HK-2 (cell line): ENCODE measurements around the gene LRIT2.

Source experiments
- DNase-seq: peaks from one replicate; pipeline ENCODE4 v3.0.0-alpha.2; 2018; ENCODE audit not compliant: unreplicated experiment

The LRIT2 gene, protein sequence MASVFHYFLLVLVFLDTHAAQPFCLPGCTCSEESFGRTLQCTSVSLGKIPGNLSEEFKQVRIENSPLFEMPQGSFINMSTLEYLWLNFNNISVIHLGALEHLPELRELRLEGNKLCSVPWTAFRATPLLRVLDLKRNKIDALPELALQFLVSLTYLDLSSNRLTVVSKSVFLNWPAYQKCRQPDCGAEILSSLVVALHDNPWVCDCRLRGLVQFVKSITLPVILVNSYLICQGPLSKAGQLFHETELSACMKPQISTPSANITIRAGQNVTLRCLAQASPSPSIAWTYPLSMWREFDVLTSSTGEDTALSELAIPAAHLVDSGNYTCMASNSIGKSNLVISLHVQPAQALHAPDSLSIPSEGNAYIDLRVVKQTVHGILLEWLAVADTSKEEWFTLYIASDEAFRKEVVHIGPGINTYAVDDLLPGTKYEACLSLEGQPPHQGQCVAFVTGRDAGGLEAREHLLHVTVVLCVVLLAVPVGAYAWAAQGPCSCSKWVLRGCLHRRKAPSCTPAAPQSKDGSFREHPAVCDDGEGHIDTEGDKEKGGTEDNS

DNA sequence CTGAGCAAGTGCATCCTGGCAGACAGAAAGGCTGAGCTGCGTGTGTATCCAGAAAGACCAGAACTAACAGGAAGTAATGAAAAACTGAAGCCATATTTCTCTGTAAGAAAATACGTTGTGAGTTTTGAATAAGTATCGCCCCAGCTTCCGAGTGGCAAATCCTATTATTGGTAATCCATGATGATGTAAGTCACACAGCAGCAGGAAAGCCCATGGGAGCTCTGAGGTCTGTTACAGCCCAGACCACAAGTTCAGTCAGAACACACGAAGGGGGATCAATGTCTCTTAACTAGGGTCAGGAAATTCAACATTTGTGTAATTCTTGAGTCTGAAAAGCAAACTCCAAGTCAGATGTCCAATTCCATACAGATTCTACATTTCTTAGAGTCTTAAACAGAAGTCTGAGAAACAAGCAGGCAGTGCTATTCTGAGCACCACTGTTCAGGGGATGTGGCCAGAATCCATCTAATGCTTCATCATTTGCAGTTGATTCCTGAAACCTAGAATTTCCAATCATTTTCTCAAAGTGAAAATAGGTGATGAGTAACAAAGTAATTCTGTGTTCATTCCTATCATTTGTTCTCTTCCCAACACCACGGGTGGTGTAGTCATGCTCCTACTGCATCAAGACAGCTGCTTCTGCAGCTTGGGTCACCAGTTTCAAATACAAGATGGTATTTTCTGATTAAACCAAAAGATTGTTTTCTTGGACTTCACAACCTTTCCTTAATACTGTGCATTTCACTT is at the start of gene LRIT2:
Gene LRIT2, minus strand, starts transcription at position 118 of the 747 bp plus-strand sequence. Its CDS starts 24 bp downstream, at position 94.
- DNase-seq, result no peak

DNA sequence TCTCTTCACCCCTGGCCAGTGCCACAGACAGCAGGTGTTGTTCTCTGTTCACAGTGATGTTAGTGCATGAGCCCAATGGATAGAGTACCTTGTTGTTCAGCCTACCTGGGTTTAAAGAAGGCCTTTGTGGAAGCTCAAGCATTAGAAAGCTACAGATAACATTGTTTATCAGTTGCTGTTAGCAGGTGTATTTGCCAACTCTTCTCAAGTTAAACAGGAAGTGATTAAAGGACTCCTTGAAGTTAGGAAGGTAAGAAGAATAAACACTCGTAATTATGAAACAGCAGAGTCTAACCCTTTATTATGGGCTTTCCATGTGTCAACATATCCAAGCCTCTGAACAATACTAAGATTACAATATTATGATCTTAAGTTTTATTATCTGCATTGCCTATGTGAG is 45.4 kb upstream of the LRIT2 start:
- DNase-seq, result no peak

DNA sequence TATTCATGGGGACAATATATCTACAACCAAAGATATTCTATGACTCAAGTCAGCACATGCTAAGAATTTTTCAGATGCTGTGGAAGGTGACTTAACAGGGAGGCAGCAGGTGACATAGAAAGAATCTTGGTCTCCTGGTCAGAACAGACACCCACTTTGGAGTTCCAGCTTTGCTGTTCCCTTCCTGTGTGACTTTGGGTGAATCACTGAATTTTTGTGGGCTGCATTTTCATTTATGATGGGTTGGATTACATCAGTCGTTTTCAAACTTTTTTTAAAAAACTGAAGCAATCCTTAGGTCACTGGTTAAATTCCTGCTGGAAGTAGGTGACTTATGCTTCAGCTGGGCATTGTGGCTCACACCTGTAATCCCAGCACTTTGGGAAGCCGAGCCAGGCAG is 44.4 kb upstream of the LRIT2 start:
- DNase-seq, result peak; percentile 23

DNA sequence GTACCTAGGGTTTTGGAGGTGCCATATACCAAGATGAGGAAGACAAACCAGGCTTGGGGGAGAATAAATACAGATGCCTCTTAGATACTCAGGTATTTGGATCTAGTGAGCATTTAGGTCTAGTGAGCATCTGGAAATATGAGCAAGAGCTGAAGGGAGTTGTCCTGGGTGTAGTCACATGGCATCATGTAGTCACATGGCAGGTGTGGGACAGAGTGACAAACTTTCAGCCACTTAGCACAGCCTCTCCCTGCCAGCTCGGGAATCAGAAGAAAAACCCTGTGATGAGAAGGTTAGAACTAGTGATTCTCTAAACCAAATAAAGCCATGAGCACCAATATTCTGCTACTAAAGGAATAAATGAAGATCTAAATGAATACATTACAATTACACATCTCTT is 43.8 kb upstream of the LRIT2 start:
- DNase-seq, result no peak

DNA sequence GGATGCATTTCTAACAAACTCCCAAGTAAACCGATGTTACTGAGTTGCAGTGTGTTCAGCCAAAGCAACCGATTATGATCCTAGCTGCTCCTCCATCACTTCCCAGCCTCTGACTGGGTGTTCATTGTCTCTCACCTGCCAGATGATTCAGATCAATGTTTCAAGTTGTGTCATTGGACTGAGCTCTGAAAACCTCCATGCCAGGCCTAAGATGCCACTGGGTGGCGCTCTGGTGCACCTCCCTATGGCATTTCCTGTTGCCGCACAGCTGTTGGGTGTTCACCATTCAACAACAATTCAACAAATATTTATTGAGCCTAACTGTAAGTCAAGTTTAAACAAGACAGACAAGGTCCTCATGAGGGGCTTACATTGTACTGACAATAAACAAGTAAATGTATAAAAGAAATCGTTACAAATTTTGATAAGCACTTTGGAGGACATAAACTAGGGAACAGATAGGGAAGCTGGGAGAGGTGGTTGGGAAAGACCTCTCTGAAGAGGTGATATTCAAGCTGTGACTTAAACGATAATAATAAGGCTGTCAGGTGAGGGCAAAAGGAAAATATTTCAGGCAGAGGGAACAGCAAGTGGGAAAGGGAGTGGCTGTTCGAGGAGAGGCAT is 42.3 kb upstream of the LRIT2 start:
- peak; percentile 49 for DNase-seq

DNA sequence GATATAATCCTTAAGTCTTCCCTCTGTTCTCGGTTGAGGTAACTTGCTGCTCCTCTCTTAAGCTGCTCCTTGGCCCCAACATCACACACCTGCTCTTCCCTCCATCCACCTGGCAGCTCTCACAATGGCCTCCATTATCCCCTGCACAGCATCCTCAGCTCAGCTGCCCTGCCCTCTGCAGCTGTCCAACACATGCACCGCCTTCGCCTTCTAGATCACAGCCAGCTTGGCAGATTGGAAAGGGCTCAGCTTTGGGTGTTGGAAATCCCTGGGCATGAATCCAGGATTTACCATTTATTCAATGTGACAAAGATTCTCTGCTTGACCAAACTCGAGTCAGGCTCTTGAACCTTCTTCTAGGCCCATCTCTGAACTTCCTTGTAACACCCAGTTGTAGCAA is 40.1 kb upstream of the LRIT2 start:
- DNase-seq, result no peak

DNA sequence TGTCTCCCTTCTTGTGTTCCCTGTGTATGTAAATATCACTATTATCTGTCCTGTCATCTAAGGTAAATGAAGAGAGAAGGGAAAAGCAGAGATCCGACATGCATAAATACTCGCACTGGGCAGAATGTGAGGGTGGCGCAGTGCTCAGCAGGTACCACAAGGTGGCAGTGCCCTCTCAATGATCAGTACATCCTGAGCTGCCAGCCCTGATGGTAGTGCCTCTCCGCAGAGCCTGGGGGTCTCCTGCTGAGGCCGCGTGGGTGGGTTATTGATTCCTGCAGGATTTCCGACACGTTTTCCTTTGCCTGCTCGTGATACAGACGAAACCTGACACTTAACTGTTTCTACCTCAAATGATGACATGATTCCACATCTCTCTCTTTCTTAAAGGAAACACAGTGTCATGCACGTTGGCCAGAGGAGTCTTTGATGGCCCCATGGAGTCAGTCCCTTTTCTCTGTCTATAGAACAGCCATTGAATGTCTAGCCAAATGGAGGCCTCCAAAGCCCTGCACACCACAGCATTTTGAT is 39.3 kb upstream of the LRIT2 start:
- peak; percentile 70 for DNase-seq

DNA sequence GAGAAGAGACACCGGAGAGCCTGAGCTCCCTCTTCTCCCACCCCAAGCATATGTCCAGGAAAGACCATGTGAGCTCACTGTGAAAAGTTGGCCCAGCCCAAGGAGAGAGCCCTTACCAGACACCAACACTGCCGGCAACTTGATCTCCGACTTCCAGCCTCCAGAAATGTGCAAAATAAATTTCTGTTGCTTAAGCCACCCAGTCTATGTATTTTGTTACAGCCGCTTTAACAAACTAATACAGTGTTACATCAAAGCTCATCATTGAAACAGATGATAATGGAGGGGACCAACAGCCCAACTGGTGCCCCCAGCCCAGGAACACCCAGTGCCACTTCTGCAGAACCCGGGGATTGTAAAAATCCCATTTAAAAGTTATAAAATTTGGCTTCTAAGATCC is 38.4 kb upstream of the LRIT2 start:
- DNase-seq, result no peak

DNA sequence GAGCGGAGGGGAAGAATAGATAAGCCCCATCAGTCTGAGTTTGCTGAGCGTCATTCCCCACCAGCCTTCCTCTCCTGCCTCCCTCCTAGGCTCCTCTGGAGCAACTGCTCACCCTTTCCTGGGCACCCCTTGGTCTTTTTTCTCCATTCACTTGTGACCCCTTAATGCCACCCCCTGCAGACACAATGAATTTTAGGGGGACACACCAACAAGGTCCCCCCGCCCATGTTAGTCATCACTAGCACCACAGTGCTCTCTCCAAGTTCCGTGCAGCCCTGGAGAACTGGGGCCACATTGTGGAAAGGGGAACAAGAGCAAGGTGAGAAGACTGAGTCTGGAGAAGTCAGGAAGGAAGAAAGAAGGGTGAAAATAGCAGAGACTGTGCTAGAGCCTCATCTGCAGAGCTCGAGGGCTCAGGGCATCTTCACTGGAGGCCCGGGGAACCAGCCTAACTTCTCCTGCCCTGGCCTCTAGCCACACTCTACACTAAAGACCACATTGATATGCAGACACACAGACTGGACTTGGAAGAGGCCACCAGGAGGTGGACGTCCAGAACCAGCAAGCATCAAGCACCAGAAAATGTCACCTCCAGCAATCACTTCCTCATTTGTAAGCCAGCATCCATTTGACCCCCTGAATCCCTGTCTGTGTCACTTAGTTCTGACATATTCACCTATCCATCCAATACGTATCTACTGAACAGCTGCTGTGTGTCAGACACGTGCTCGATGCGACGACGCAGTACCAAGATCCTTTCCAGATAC is 37.0 kb upstream of the LRIT2 start:
- no peak for DNase-seq

DNA sequence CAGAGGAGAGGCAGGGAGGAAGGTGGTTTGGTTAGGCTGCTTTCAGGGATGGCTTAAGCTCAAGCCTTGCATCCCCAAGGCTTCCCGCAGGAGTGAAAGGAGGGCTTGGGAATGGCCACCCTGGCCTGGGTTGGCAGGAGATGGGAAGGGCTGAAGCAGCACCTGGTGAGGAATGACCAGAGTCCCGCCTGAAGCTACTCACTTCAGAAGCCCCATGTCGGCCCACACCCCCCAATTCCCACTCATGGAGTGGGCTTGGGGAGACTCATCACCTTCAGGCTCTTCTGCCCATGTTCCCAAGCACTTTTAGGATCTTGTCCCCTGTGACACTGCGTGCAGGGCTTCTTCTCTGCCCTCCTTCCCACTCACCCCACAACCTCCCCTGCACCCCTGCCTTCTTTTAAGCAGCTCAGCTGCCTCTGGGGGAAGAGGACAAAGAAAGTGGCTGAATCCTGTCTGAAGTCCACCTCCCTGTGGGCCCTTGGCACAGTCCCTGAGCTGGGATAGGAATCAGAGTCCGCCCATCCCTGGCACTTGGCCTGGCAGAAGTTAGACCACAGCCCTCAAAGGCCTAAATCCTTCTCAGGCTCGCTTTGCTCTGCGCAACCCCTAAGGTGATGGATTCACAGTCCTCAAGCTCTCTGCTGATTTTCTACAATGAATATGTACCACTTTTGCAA is 36.0 kb upstream of the LRIT2 start:
- no peak for DNase-seq

DNA sequence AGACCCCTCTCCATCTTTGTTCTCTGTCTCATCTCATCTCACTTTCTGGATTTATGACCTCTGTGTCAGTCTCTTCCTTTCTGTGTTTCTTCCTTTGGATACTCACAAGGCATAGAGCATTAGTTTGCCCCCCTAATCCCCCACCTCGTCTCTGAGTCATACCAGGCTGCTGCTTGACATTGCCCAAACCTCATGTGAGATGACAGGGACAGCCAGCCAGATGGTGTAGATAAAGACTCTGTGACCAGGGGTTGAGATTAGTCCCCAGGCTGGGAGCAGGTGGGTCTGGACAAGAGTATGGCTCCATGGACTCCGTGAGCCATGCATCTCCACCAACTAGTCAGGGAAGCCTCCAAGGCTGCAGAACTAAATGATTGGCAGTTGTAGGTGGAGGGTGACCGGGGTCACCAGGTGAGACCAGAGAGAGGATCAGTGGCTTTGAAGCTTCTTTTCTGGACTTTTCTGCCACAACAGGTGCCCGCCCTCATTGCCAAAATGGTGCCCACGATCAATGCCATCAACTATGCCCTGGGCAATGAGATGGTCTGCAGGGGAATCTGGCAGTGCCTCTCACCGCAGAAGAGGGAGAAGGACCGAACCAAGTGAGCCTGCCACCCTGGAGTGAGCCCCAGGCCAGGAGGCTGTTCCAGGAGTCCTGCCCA is 32.8 kb upstream of the LRIT2 start:
- no peak for DNase-seq

DNA sequence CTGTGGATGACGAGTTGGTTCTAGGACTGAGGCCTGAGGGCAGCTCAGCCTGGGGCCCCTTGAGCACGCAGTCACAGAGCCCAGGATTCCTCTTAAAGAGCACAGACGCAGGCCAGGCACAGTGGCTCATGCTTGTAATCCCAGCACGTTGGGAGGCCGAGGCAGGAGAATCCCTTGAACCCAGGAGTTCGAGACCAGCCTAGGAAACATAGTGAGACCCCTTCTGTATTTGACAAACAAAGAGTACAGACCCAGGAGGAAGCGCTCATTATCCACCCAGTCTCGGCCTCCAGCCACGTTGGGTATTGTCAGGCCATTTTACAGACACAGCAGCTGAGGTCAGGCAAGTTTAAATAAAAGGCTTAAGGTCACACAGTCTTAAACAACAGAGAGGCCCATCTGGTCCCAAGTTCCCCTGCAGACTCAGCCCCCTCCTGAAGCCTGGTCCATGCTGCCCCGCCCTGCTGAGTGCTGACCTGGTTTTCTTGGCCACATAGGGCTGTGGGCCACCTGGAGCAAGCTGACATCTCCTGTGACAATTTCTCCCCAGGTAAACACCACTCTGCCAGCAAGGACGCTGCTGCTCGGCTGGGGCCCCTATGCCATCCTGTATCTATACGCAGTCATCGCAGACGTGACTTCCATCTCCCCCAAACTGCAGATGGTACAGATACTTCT is 32.1 kb upstream of the LRIT2 start:
- no peak for DNase-seq

DNA sequence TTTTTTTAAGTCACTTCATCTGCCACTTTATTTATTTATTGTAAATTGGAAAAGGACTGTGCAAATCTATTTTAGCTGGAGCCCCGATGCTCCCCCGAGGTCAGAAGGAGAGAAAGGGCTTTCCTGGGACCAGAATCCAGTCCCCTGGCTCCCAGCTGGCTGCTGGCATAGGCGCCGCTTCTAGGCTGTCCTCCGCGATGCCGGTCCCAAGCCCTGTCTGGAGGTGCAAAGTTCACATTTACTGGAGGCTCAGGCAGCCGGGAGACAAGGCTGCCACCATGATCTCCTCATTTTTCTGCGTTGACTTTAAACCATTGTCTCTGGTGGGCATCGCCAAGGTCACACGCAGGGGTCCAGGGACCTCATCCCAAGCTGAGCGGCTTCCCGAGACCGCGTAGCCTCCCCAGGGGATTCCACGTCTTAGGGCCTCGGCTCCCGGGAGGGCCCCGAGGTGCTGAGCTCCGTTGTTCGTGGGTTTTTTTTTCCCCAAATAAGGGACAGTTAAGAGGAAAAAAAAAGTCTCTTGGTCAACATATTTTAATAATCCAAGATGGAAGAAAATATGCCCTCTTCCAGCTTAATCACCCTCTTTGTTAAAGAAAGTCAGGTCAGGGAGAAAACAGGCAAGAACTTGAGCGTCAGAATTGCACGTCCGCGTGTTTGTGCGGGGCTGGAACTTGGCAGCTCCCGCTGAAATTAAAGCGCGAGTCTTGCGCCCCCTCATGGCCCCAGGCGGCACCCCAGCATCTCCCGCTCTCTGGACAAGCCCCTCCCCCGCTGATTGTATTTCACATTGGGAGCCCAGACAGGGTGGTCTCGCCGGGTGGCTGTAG is 31.4 kb upstream of the LRIT2 start:
- DNase-seq, result peak; percentile 37

DNA sequence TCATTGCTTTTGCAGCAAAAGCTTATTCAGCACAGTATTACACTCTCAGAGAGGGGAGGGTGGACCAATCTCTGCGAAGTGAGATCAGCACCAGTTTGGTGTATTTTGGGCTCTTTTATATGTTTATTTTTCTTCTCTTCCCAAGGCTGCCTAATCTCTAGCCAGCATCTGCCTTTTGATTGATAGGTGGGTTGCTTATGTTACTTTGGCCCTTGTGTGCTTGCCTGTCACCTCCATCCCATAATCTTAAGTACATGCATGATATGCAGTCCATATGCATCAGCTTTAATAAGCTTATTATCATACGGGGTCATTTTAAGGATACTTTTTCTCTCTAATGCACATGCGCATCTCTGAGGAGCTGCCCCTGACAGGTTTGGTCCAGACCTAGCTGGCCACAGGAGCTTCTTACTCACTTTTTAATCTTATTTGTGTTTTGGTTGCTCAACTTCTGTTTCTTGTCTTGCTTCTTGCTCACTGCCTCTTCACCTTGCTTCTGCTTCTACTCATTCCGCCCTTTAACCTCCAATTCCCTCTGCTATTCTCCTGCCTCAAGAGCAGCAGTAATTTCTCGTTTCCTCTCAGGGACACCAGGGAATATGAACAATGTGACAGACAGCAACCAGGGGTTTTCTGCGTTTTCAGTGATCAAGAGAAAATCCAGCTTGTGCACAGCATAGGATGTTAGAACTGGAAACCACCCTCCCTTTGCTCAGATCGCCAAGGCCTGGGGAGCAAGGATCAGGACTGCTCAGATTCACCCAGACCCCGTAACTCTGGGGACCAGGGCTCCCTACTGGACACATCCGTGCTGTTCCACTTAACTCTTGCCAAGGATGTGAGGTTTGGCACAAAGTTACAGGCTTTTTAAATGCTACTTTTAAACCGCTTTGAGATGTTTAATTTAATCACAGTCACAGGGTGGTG is 29.5 kb upstream of the LRIT2 start:
- no peak for DNase-seq

DNA sequence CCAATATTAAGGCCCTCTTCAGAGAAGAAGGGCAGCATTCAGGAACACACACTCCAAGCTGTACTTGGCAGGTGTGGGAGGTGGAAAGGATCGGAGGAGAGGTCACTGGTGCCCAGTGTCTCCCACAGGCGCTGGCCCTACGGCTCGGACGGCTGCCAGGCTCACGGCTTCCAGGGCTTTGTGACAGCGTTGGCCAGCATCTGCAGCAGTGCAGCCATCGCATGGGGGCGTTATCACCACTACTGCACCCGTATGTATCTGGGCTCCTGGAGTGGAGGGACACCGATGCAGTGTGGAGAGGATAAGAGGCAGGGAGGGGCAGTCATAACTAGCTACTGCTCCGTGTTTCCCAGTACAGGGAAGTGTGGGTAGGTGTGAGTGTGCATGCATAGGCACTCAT is 23.4 kb upstream of the LRIT2 start:
- no peak for DNase-seq

DNA sequence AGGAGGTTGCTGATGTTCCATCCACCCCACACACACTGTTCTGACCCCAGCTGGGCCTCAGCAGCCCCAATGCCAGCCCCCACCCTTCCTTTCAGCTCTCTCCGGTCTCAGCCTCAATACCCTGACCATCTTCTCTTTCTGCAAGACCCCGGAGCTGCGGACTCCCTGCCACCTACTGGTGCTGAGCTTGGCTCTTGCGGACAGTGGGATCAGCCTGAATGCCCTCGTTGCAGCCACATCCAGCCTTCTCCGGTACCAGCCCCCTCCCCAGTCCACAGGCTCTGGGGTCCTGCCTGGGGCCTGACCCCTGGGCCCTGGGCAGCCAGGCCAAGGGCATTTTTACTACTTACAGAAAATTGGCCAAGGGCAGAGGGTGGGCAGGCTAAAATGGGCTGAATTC is 22.2 kb upstream of the LRIT2 start:
- no peak for DNase-seq

DNA sequence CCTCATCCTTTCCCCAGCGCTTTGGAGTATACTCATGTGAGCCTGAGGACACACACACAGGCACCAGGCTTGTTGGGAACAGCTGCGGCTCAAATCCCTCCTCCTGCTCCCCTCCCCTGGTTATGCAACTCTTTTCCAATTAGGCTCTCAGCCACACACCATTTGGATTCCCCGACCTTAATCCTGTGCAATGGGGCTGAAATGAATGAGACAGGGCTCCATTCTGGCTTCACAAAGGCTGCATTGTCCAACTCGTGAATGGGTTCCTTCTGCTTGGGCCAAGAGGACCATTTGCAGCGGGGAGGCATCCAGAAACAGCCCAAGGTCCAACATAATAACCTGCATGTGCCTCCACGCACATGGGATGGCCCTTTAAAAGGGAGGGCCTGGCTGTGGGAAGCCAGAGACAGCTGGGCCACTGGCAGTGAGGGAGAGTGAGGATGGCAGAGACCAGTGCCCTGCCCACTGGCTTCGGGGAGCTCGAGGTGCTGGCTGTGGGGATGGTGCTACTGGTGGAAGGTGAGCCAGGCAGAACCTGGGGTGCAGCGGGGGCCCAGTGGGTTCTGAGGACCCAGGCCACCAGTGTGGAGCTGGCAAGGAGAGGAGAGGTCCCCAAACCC is 19.4 kb upstream of the LRIT2 start, which contains the start of gene RGR:
Gene RGR, plus strand, starts transcription at position 403 of the 620 bp plus-strand sequence. Its CDS starts 38 bp downstream, at position 441.
- no peak for DNase-seq
